HL-60 (cell line): Measurements from ENCODE around the gene PHACTR3.

ENCODE experiments used
- DNase-seq, 2 experiments: peaks; one replicate each; pipeline ENCODE4 v3.0.0-alpha.2; 2010 to 2020; ENCODE audit warnings: low read depth in 1 of 2, low spot score in 1 of 2
- H3K27ac ChIP-seq: fragments of 250-450 bp; sonication (Bioruptor Pico); replicated peaks from 2 replicates; pipeline ENCODE4 v1.5.1; 2020; ENCODE audit warnings: mild to moderate bottlenecking, moderate library complexity
- H3K27me3 ChIP-seq: fragments of 250-450 bp; sonication (Bioruptor Pico); 2 replicates; pipeline ENCODE4 v1.5.1; 2021; ENCODE audit warnings: mild to moderate bottlenecking, moderate library complexity; ENCODE audit not compliant: insufficient read depth, poor library complexity, severe bottlenecking
- H3K4me3 ChIP-seq: replicated peaks from 2 replicates; pipeline ENCODE4 v1.5.1; 2011; ENCODE audit warnings: mild to moderate bottlenecking, control low read depth, low read length; ENCODE audit not compliant: insufficient read depth
- GABPA ChIP-seq: IDR thresholded peaks from 2 replicates; pipeline ENCODE4 v1.6.1; 2012; ENCODE audit warnings: low read depth
- POLR2AphosphoS5 ChIP-seq: IDR thresholded peaks from 2 replicates; pipeline ENCODE4 v1.6.1; 2012; ENCODE audit warnings: low read depth
- SPI1 ChIP-seq: IDR thresholded peaks from 2 replicates; pipeline ENCODE4 v1.6.1; 2012; ENCODE audit warnings: low read depth, mild to moderate bottlenecking, borderline replicate concordance
- TF ChIP-seq, protein P1 (sequence below): IDR thresholded peaks from 2 replicates; pipeline ENCODE4 v1.6.1; 2012; ENCODE audit warnings: low read depth; ENCODE audit not compliant: insufficient replicate concordance
- TF ChIP-seq, protein P2 (sequence below): IDR thresholded peaks from one replicate; pipeline ENCODE4 v1.5.1; 2011; ENCODE audit warnings: low read length, control low read depth, inconsistent platforms; ENCODE audit not compliant: insufficient read depth

PHACTR3 gene

DNA sequence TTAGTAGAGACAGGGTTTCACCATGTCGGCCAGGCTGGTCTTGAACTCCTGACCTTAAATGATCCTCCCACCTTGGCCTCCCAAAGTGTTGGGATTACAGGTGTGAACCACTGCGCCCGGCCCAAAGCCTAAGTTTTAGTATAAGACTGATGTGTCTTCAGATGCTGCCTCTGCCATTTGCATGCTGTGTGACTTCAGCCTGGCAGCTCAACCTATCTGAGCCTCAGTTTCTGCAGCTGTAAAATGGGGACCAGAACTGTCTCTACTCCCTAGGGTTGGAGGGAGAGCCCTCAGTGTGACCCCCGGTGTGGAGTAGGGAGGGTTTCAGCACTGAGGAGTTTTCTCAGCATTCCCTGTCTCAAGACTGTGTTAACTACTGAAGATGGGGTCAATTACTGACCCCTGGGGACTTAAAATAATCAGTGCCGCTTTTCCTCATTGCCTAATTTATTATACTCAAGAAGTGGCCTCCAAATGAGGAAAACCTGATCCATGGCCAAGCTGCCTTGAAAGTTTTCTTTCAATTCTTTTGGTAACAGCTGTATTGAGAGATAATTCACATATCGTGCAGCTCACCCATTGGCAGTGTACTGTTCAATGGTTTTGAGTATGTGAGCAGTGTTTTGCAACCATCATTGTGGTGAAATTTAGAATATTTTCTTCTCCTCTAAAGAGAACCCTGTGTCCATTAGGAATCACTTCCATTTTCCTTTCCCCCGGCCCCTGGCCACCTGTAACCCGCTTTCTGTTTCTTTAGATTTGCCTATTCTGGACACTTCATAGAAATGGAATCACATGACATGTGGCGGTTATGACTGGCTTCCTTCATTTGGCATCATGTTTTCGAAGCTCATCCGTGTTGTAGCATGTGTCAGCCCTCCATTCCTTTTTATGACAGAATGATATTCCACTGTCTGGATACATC, 64.8 kb downstream of the PHACTR3 start:
- no peak overlapping the region for H3K4me3 ChIP-seq
- H3K27ac ChIP-seq: no peak overlapping the region
- DNase-seq: no peak
- no peaks in the 10 kb centered on the region for H3K27me3 ChIP-seq
- no peak for TF ChIP-seq POLR2AphosphoS5
- TF ChIP-seq, protein P1, sequence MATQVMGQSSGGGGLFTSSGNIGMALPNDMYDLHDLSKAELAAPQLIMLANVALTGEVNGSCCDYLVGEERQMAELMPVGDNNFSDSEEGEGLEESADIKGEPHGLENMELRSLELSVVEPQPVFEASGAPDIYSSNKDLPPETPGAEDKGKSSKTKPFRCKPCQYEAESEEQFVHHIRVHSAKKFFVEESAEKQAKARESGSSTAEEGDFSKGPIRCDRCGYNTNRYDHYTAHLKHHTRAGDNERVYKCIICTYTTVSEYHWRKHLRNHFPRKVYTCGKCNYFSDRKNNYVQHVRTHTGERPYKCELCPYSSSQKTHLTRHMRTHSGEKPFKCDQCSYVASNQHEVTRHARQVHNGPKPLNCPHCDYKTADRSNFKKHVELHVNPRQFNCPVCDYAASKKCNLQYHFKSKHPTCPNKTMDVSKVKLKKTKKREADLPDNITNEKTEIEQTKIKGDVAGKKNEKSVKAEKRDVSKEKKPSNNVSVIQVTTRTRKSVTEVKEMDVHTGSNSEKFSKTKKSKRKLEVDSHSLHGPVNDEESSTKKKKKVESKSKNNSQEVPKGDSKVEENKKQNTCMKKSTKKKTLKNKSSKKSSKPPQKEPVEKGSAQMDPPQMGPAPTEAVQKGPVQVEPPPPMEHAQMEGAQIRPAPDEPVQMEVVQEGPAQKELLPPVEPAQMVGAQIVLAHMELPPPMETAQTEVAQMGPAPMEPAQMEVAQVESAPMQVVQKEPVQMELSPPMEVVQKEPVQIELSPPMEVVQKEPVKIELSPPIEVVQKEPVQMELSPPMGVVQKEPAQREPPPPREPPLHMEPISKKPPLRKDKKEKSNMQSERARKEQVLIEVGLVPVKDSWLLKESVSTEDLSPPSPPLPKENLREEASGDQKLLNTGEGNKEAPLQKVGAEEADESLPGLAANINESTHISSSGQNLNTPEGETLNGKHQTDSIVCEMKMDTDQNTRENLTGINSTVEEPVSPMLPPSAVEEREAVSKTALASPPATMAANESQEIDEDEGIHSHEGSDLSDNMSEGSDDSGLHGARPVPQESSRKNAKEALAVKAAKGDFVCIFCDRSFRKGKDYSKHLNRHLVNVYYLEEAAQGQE: no peak
- TF ChIP-seq, protein P2, sequence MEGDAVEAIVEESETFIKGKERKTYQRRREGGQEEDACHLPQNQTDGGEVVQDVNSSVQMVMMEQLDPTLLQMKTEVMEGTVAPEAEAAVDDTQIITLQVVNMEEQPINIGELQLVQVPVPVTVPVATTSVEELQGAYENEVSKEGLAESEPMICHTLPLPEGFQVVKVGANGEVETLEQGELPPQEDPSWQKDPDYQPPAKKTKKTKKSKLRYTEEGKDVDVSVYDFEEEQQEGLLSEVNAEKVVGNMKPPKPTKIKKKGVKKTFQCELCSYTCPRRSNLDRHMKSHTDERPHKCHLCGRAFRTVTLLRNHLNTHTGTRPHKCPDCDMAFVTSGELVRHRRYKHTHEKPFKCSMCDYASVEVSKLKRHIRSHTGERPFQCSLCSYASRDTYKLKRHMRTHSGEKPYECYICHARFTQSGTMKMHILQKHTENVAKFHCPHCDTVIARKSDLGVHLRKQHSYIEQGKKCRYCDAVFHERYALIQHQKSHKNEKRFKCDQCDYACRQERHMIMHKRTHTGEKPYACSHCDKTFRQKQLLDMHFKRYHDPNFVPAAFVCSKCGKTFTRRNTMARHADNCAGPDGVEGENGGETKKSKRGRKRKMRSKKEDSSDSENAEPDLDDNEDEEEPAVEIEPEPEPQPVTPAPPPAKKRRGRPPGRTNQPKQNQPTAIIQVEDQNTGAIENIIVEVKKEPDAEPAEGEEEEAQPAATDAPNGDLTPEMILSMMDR: no peak

DNA sequence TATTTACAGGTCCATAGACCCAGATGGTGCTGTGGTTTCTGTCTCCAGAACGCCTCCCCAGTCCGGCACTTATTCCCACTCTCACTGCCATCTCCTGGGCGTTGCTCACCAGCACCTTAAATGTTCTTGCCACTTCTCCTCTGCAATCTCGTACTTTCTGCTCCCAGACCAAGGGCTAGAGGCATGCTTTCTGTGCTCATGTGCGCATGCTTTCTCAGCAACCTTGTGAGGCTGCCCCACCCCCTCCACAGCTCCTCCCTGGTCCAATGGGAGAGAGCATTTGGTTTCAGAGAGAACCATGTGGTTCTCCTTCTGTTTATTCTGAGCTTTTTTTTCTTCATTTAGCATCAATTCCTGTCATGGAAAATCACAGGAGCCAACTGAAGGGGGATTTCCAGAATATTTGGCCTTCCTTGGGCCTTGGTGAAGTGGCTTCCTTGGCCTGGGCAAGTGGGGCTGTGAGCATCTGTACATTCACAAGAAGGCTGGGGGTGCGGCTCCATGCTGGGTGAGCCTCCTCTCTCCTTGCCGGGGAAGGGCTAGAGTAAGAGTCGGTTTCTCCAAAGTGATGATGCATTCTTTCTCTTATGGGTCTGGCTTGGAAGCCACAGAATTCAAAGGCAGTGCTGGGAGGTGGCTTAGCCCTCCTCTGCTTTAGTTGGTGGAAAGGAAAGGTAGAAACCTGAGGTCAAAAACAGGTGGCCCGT, 66.6 kb downstream of the PHACTR3 start:
- no peaks in the 10 kb centered on the region for H3K27me3 ChIP-seq
- no peak overlapping the region for H3K27ac ChIP-seq
- TF ChIP-seq SPI1 (no peak), POLR2AphosphoS5 (no peak), GABPA (no peak)
- TF ChIP-seq, protein P1: no peak
- TF ChIP-seq, protein P2: no peak
- DNase-seq: no peak
- H3K4me3 ChIP-seq: no peak overlapping the region

DNA sequence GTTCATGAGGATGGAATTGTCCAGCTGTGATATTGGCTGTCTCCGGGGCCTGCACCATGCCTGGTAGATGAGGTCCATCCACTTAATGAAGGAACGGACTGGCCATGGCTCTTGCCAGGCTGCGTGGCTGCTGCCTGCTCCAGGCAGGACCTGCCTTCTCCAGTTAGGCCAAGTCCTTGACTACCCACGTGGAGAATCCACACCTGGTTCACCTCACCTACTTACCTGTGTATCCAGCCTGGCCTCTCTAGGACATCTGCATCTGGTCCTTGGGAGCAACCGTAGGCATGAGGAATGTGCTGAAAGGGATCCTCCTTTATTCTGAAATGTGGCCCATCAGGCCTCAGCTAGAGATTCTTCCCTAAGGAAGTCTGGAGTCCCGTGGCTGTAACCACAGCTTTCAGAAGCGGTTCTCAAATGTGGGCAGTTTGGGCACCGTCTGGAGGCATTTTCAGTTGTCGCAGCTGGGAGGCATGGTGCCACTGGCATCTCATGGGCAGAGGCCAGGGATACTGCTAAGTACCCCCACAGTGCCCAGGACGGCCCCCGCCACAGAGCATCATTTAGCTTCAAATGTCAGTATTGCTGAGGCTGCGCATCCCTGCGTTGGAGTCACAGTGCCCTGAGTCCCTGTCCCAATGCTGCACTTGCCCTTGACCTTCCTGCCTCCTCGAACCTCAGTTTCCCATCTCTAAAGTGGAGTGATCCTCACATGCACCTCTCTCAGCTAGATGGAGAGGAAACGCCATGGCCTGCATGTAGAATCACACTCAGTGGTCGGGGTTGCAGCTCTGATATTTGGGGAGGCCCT, 67.5 kb downstream of the PHACTR3 start:
- Histone ChIP-seq H3K27ac (no peak overlapping the region), H3K27me3 (no peaks in the 10 kb centered on the region), H3K4me3 (no peak overlapping the region)
- no peak for TF ChIP-seq POLR2AphosphoS5
- no peak for TF ChIP-seq SPI1
- no peak for TF ChIP-seq GABPA
- TF ChIP-seq, protein P1: no peak
- TF ChIP-seq, protein P2: no peak
- DNase-seq: no peak
